Measurements from ENCODE around the gene SLC41A1. TPM values are rescaled to one million over a fixed set of nuclear protein-coding genes. Genes with fewer than 3 reads are reported as not detected.

Gene SLC41A1
- total RNA-seq, 1 donor: 29.3 TPM

GRCh38 chr1:205787287-205787916 is 25.6 kb downstream of the SLC41A1 start:
- Histone ChIP-seq H3K36me3 (ENCODE audit: insufficient read depth, low read length) (peaks cover 23% of the 10 kb centered on the region), H3K4me2 (ENCODE audit: insufficient read depth, low read length) (no peak overlapping the region), H3K27ac (ENCODE audit: low read depth, low read length) (no peak overlapping the region), H3K27me3 (ENCODE audit: insufficient read depth, low read length) (no peaks in the 10 kb centered on the region), H3K4me3 (ENCODE audit: insufficient read depth, low read length) (no peak overlapping the region), H4K20me1 (ENCODE audit: insufficient read depth, low read length) (no peaks in the 10 kb centered on the region), H2AFZ (ENCODE audit: low read length) (no peak overlapping the region), H3K79me2 (ENCODE audit: insufficient read depth, low read length) (no peaks in the 10 kb centered on the region), H3K4me1 (ENCODE audit: insufficient read depth, low read length) (peaks cover 4% of the 10 kb centered on the region), H3K9me3 (ENCODE audit: low read depth, low read length) (no peaks in the 10 kb centered on the region)
- DNase-seq (ENCODE audit: insufficient read length, low spot score, missing footprints): no peak
- TF ChIP-seq, protein P1, sequence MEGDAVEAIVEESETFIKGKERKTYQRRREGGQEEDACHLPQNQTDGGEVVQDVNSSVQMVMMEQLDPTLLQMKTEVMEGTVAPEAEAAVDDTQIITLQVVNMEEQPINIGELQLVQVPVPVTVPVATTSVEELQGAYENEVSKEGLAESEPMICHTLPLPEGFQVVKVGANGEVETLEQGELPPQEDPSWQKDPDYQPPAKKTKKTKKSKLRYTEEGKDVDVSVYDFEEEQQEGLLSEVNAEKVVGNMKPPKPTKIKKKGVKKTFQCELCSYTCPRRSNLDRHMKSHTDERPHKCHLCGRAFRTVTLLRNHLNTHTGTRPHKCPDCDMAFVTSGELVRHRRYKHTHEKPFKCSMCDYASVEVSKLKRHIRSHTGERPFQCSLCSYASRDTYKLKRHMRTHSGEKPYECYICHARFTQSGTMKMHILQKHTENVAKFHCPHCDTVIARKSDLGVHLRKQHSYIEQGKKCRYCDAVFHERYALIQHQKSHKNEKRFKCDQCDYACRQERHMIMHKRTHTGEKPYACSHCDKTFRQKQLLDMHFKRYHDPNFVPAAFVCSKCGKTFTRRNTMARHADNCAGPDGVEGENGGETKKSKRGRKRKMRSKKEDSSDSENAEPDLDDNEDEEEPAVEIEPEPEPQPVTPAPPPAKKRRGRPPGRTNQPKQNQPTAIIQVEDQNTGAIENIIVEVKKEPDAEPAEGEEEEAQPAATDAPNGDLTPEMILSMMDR (IDR thresholded peaks at IDR 0.05; ENCODE audit: extremely low read depth, low read depth, low read length): no peak

- TF ChIP-seq, protein P1 (IDR thresholded peaks at IDR 0.05; ENCODE audit: extremely low read depth, low read depth, low read length): no peak
- no peak overlapping the region for H3K4me2 ChIP-seq (ENCODE audit: insufficient read depth, low read length)
Measured at GRCh38 chr1:205786601-205787000, 26.4 kb downstream of the SLC41A1 start.

GRCh38 chr1:205785446-205785845 is 27.6 kb downstream of the SLC41A1 start:
- peaks cover 4% of the 10 kb centered on the region for H3K4me1 ChIP-seq (ENCODE audit: insufficient read depth, low read length)
- no peaks in the 10 kb centered on the region for H3K79me2 ChIP-seq (ENCODE audit: insufficient read depth, low read length)
- TF ChIP-seq, protein P1 (IDR thresholded peaks at IDR 0.05; ENCODE audit: extremely low read depth, low read depth, low read length): no peak
- DNase-seq (ENCODE audit: insufficient read length, low spot score, missing footprints): no peak
- H3K36me3 ChIP-seq (ENCODE audit: insufficient read depth, low read length): peaks cover 8% of the 10 kb centered on the region
- H3K9me3 ChIP-seq (ENCODE audit: low read depth, low read length): no peaks in the 10 kb centered on the region
- no peak overlapping the region for H2AFZ ChIP-seq (ENCODE audit: low read length)
- H3K27ac ChIP-seq (ENCODE audit: low read depth, low read length): no peak overlapping the region
- no peak overlapping the region for H3K4me3 ChIP-seq (ENCODE audit: insufficient read depth, low read length)
- H3K27me3 ChIP-seq (ENCODE audit: insufficient read depth, low read length): no peaks in the 10 kb centered on the region
- H4K20me1 ChIP-seq (ENCODE audit: insufficient read depth, low read length): no peaks in the 10 kb centered on the region
- H3K4me2 ChIP-seq (ENCODE audit: insufficient read depth, low read length): no peak overlapping the region

More at GRCh38 chr1:205786601-205787000, 26.4 kb downstream of the SLC41A1 start:
- peaks cover 18% of the 10 kb centered on the region for H3K36me3 ChIP-seq (ENCODE audit: insufficient read depth, low read length)
- H3K9me3 ChIP-seq (ENCODE audit: low read depth, low read length): no peaks in the 10 kb centered on the region
- DNase-seq (ENCODE audit: insufficient read length, low spot score, missing footprints): no peak
- H3K4me1 ChIP-seq (ENCODE audit: insufficient read depth, low read length): peaks cover 4% of the 10 kb centered on the region
- H3K79me2 ChIP-seq (ENCODE audit: insufficient read depth, low read length): no peaks in the 10 kb centered on the region
- H3K4me3 ChIP-seq (ENCODE audit: insufficient read depth, low read length): no peak overlapping the region
- H4K20me1 ChIP-seq (ENCODE audit: insufficient read depth, low read length): no peaks in the 10 kb centered on the region
- no peak overlapping the region for H2AFZ ChIP-seq (ENCODE audit: low read length)
- H3K27me3 ChIP-seq (ENCODE audit: insufficient read depth, low read length): no peaks in the 10 kb centered on the region
- H3K27ac ChIP-seq (ENCODE audit: low read depth, low read length): no peak overlapping the region

DNA sequence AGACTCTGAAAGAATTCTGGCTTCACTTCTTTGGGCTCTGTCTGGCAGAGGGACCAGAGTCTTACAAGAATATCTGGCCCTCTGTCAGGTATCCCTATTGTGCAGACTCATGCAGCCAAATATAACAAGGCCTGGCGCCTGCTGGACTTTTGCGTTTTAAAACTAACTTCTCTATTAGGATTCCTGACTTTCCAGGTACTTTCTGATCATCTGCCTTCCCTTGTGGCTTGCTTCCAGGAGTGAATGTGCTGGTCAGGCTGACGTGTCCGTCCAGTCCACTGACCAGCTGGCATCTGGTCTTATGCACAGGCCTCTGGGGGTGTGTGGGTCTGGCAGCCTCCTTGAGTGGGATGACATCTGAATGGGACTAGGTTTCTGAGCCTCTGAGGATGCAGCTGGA is 29.1 kb downstream of the SLC41A1 start:
- TF ChIP-seq, protein P1 (IDR thresholded peaks at IDR 0.05; ENCODE audit: extremely low read depth, low read depth, low read length): no peak
- no peaks in the 10 kb centered on the region for H3K27me3 ChIP-seq (ENCODE audit: insufficient read depth, low read length)
- no peaks in the 10 kb centered on the region for H4K20me1 ChIP-seq (ENCODE audit: insufficient read depth, low read length)
- no peak overlapping the region for H3K4me3 ChIP-seq (ENCODE audit: insufficient read depth, low read length)
- no peaks in the 10 kb centered on the region for H3K79me2 ChIP-seq (ENCODE audit: insufficient read depth, low read length)
- peaks cover 4% of the 10 kb centered on the region for H3K4me1 ChIP-seq (ENCODE audit: insufficient read depth, low read length)
- no peaks in the 10 kb centered on the region for H3K36me3 ChIP-seq (ENCODE audit: insufficient read depth, low read length)
- no peak overlapping the region for H3K27ac ChIP-seq (ENCODE audit: low read depth, low read length)
- H2AFZ ChIP-seq (ENCODE audit: low read length): no peak overlapping the region
- no peak overlapping the region for H3K4me2 ChIP-seq (ENCODE audit: insufficient read depth, low read length)
- peak; percentile 84 for DNase-seq (ENCODE audit: insufficient read length, low spot score, missing footprints)
- no peaks in the 10 kb centered on the region for H3K9me3 ChIP-seq (ENCODE audit: low read depth, low read length)
